NCI-H146 treated with DMSO at 0.1 percent for 48 hours (cell line): ENCODE results near the gene PRSS56.
"Not testable (repeated sequence)": the region's sequence is repeated elsewhere in the genome, so short reads cannot be mapped to it uniquely, and the experiment has no call there.

Experiments
- DNase-seq: peaks from one replicate; lab custom pipeline; 2025; ENCODE audit not compliant: unreplicated experiment; lab: John Stamatoyannopoulos, UW

The PRSS56 gene

DNA sequence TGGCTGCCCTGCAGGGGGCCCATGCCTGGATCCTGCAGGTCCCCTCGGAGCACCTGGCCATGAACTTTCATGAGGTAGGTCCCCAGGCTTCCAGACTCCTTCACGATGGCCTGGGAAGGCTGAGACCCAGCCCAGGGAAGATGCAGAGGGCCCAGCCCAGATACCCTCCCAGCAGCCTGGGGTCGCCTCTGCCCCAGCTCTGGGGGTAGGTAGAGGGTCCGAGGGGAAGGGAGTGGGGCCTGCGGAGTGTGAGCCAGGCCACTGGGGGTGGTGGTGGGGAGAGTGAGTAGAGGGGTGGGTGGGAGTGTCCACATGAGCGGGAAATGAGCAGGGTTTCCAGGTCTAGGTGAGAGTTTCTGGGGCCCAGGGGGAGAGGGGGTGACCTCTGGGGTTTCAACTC is 4.6 kb downstream of the PRSS56 start:
- no peak for DNase-seq

GRCh38 chr2:232525199-232525598 is 5.0 kb downstream of the PRSS56 start:
- DNase-seq, result no peak

DNA sequence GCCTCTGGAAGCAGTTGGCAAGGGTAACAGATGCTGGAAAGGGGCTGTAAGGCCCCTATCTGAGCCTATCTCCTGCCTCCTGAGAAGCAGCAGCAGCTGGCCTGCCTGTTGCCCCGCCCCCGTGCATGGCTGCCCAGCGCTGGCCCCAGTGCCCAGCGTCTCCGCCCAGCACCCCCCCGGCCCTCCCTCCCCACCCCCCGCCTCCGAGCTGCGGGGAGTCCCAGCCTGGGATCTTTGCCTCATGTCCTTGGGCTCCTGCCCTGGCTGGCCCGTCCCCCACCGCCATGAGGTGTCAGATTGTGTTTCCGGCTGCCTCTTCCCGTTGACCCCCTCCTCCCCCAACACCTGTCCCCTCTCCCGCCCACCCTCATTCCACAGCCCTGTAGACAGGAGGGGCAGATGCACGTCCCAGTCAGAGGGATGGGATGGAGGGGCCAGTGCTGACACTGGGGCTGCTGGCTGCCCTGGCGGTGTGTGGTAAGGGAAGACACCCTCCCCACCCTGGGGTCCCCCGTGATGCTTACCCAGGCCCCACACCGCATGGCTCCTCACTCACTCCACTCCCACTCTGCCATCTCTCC is 5.7 kb downstream of the PRSS56 start, which contains the start of gene CHRND:
Gene CHRND (plus strand): TSS at position 370 of the 581 bp plus-strand sequence. CDS start 56 bp downstream, at position 426.
- DNase-seq, result no peak

GRCh38 chr2:232526372-232526941 is 6.3 kb downstream of the PRSS56 start:
- DNase-seq, result no peak

GRCh38 chr2:232527905-232528470 is 7.8 kb downstream of the PRSS56 start:
- no peak for DNase-seq

GRCh38 chr2:232528746-232529460 is 8.7 kb downstream of the PRSS56 start:
- DNase-seq, result no peak

DNA sequence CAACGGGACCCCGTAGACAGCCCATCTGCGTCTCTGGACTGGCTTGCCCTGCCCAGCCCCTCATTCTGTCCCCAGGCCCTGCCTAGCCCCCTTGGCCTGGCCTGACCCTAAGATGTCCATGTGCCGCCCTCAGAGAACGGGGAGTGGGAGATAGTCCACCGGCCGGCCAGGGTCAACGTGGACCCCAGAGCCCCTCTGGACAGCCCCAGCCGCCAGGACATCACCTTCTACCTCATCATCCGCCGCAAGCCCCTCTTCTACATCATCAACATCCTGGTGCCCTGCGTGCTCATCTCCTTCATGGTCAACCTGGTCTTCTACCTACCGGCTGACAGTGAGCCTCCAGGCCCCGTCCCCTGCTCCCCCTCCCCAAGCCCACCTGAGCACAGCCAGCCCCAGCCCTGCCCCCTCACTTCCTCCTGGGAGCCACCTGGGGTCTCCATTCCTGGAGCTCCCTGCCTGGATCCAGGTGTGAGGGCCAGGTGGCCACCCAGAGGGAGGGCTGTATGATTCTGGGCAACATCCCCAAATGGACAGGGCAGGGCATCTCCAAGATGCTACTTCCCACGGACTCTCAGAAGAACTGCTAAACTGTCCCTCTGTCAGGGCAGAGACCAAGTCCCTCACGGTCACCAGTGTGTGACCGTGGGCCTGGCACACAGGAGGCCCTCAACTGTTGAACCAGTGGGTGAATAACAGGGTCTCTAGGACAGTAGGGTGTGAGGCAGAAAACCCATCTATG is 9.8 kb downstream of the PRSS56 start:
- DNase-seq, result no peak

- no peak for DNase-seq
Measured at GRCh38 chr2:232530626-232531260, 10.6 kb downstream of the PRSS56 start.

DNA sequence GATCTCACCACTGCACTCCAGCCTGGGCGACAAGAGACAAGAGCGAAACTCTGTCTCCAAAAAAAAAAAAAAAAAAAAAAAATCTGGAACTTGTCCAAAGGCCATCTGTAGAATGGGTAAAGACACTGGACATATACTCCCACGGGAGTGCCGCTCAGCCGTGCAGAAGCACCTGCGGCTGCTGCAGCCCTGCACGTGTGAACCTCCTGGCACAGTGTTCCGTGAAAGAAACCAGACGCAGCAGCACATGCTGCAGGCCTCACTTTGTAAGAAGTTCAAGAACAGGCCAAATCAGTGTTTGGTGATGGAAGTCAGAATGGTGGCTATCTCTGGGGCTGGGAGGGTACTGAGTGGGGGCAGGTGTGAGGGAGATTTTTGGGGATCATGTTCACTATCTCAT is 12.2 kb downstream of the PRSS56 start:
- DNase-seq, result no peak

DNA sequence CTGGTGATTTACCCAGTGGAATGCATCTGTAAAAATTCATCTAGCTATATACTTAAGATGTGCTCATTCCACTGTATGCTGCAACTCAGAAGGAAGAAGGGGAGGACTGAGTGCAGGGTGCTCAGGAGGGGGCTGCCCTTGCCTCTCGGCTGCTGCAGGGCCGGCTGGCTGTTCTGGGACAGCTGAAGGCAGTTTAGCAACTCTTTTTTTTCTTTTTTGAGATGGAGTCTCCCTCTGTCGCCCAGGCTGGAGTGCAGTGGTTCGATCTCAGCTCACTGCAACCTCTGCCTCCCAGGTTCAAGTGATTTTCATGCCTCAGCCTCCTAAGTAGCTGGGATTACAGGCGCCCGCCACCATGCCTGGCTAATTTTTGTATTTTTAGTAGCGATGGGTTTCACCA is 12.6 kb downstream of the PRSS56 start:
- DNase-seq, result not testable (repeated sequence)

- DNase-seq, result no peak
Measured at GRCh38 chr2:232533944-232534710, 13.9 kb downstream of the PRSS56 start.

- DNase-seq, result no peak
Measured at GRCh38 chr2:232534940-232535651, 14.9 kb downstream of the PRSS56 start.

DNA sequence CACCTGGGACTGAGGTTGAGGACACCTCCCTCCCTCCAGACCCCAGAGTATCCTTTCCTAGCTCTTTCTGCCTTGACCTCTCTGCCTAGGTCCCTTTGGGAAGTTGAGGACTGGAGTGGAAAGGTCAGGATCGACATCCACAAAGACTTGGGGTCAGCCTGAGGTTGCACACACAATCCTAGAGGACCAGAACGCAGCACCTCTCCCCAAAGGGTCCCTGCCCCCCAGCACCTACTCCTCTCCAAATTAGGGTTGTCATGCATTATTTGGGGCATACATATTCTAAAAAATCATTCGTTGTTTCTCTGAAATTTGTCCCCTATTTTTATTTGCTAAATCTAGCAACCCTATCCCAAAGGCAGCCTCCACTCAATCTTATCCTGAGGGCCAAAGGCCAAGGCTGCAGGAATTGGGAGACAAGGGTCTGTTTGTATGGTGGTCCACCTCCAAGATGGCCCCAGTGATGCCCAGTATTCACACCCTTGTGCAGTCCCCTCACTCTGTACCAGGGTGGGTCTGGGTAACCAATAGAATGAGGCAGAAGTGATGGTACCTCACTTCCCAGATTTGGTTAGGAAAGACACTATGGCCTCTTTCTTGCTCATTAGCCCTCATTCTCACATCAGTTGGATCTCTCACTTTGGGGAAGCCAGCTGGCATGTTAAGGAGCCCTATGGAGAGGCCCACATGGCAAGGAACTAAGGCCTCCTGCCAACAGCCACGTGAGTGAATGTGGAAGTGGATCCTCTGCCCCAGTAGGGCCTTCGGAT is 15.8 kb downstream of the PRSS56 start:
- no peak for DNase-seq

DNA sequence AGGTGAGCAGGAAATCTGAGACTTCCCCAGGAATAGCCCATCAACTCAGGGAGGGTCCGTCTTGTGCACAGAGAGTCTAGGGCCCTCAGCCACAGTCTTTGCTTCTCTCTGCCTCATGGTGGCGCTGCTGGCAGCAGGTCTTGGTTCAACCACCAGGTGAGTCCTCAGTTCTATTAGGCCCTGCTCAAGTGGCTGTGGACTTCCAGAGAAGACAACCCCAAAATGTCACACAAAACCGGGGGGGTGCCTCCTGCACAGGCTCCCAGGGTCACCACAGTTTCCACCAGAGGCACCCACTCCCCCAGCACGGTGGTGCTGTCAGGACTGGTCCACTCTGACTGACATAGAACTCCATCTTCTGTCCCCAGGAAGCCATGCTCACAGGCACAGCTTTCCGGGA is 16.9 kb downstream of the PRSS56 start:
- no peak for DNase-seq

- no peak for DNase-seq
Measured at GRCh38 chr2:232537499-232537898, 17.3 kb downstream of the PRSS56 start.

- no peak for DNase-seq
Measured at GRCh38 chr2:232538671-232539070, 18.5 kb downstream of the PRSS56 start.

GRCh38 chr2:232539298-232540231 is 19.4 kb downstream of the PRSS56 start, which contains the start of gene CHRNG:
Gene CHRNG, plus strand, starts transcription at chr2:232539692. Its CDS starts 56 bp downstream, at chr2:232539748.
- DNase-seq, result no peak
